Chondrocyte (in vitro differentiated cells): Measurements from ENCODE around the gene OSBPL1A. TPM values are rescaled to one million over a fixed set of nuclear protein-coding genes. Genes with fewer than 3 reads are reported as not detected.

ENCODE experiments used
- DNase-seq: peaks from one replicate; pipeline ENCODE4 v3.0.0; 2021; ENCODE audit warnings: mixed read lengths, low spot score
- H3K27ac Mint-ChIP-seq: one replicate; pipeline ENCODE4 v1.8.0; 2021; ENCODE audit warnings: mild to moderate bottlenecking, moderate library complexity, mixed read lengths; ENCODE audit not compliant: unreplicated experiment
- H3K27me3 Mint-ChIP-seq: 2 replicates; pipeline ENCODE4 v1.8.0; 2021; ENCODE audit warnings: low read depth, mixed read lengths
- H3K36me3 Mint-ChIP-seq: 2 replicates; pipeline ENCODE4 v1.8.0; 2021; ENCODE audit warnings: low read depth, mixed read lengths
- H3K4me1 Mint-ChIP-seq: 2 replicates; pipeline ENCODE4 v1.8.0; 2021; ENCODE audit warnings: low read depth, mild to moderate bottlenecking, mixed read lengths
- H3K4me3 Mint-ChIP-seq: one replicate; pipeline ENCODE4 v1.8.0; 2021; ENCODE audit warnings: mild to moderate bottlenecking, moderate library complexity, mixed read lengths; ENCODE audit not compliant: unreplicated experiment
- H3K9me3 Mint-ChIP-seq: 2 replicates; pipeline ENCODE4 v1.8.0; 2021; ENCODE audit warnings: low read depth, mixed read lengths
- CTCF ChIP-seq: fragments of 200-600 bp; sonication (generic); IDR thresholded peaks from 2 replicates; pipeline ENCODE4 v1.5.0; 2021; ENCODE audit warnings: antibody characterized with exemption, mild to moderate bottlenecking, moderate library complexity
- long read RNA-seq: library from polyadenylated mRNA; stranded (forward); transcript quantifications from one replicate; pipeline ENCODE4 v2.0.0, GENCODE V29; 2021
- total RNA-seq: library from RNA; stranded (reverse); gene quantifications from 3 replicates; pipeline ENCODE4 v1.2.1, GENCODE V29; 2021

OSBPL1A gene
- total RNA-seq, result 27.7 to 37.5 TPM (median 33.3 TPM) in 3 replicates
- long read RNA-seq, full-length matches to known transcripts, result 63 of 89 reads
- long read RNA-seq, partial matches to known transcripts, result 1 of 89 reads
- long read RNA-seq, other reads (novel, unspliced or antisense), result 25 of 89 reads

GRCh38 chr18:24397694-24398368 lies at the start of gene OSBPL1A:
OSBPL1A (minus strand) TSS chr18:24397824; CDS start chr18:24377533, 20,291 bp downstream.
- peak; percentile 23 for TF ChIP-seq CTCF
- Mint-ChIP-seq H3K27ac (peak within 1 kb of the TSS; percentile 85), H3K36me3 (no peaks in the 10 kb centered on the region), H3K27me3 (no peaks in the 10 kb centered on the region), H3K4me3 (peak within 1 kb of the TSS; percentile 78), H3K9me3 (no peaks in the 10 kb centered on the region), H3K4me1 (peaks cover 24% of the 10 kb centered on the region)
- DNase-seq, result peak; percentile 95

DNA sequence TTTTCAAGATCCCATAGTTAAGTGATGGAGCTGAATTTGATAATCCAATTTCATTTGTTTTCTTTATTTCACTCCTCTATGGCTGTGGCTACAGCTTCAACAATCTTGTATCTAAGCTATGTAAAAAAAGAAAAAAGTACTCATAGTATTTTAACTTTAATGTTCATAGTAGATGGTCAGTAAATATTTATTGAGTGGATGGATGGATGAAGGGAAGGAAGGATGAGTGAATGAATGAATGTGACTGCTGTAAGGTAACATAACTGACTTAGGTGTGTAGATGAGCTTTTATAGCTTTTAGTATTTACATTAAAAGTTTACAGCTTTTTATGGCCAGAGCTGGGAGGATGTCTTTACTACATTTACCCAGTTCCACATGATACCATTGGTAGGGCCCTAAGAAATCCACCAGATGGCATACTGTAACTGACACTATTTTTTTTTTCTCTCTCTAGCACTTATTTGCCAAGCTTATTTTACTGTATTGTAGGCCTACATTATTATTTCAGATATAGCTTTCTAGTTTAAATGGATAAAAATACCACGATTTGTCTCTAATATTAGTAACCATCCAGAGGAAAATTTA lies 49.4 kb upstream of the OSBPL1A start:
- Mint-ChIP-seq H3K27me3 (no peaks in the 10 kb centered on the region), H3K4me3 (no peak overlapping the region), H3K36me3 (peaks cover 30% of the 10 kb centered on the region), H3K4me1 (no peaks in the 10 kb centered on the region), H3K9me3 (no peaks in the 10 kb centered on the region), H3K27ac (no peak overlapping the region)
- TF ChIP-seq CTCF, result peak; percentile 68
- DNase-seq, result no peak

DNA sequence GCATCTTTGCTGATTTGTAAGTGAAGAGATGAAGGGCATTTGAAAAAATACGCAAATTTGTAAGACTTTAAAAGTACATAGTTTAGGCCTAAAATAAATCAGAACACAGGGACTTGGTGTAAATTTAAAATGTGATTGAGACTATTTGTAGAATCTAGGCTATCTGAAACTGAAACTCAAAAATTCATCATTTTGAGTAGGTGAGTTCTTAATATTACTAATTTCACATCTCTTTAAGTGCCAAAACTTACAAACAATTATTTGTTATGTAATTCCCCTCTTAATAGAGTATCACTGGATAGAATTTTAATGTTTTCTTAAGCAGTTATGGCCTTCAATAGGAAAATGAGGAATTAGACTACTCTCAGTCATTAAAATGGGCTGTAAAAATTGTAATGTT lies 48.8 kb upstream of the OSBPL1A start:
- no peak overlapping the region for H3K4me3 Mint-ChIP-seq
- no peak for TF ChIP-seq CTCF
- no peaks in the 10 kb centered on the region for H3K4me1 Mint-ChIP-seq
- no peak overlapping the region for H3K27ac Mint-ChIP-seq
- H3K36me3 Mint-ChIP-seq, result peaks cover 32% of the 10 kb centered on the region
- no peaks in the 10 kb centered on the region for H3K27me3 Mint-ChIP-seq
- no peaks in the 10 kb centered on the region for H3K9me3 Mint-ChIP-seq
- DNase-seq, result no peak

- Mint-ChIP-seq H3K4me3 (no peak overlapping the region), H3K27ac (no peak overlapping the region), H3K36me3 (peaks cover 30% of the 10 kb centered on the region), H3K4me1 (no peaks in the 10 kb centered on the region), H3K9me3 (no peaks in the 10 kb centered on the region), H3K27me3 (no peaks in the 10 kb centered on the region)
- DNase-seq, result no peak
- no peak for TF ChIP-seq CTCF
Measured at GRCh38 chr18:24443870-24444269, 46.2 kb upstream of the OSBPL1A start.

DNA sequence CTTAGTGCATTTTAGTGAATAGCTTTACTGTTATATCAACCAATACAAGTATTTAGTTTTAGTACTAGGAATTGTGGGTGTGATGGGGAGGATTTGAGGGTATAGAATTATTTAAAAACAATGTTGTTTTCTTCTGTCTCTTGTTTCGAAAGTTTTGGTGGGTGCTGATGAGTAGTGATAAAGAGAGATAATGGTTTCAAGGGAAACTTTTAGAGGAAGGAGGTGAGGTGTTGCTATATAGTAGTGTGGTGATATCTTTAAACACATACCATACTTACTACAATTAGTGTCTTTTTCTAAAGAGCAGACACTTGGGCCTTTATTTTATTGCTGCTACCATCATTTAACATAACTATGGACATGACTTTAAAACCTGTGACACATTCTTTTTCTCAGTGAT lies 39.3 kb upstream of the OSBPL1A start:
- no peak overlapping the region for H3K27ac Mint-ChIP-seq
- H3K27me3 Mint-ChIP-seq, result no peaks in the 10 kb centered on the region
- H3K4me3 Mint-ChIP-seq, result no peak overlapping the region
- peaks cover 7% of the 10 kb centered on the region for H3K4me1 Mint-ChIP-seq
- DNase-seq, result no peak
- H3K36me3 Mint-ChIP-seq, result peaks cover 35% of the 10 kb centered on the region
- no peaks in the 10 kb centered on the region for H3K9me3 Mint-ChIP-seq
- no peak for TF ChIP-seq CTCF
